Mucosa of descending colon (tissue), 3 donors: Measurements from ENCODE around the gene STING1. TPM values are rescaled to one million over a fixed set of nuclear protein-coding genes. Genes with fewer than 3 reads are reported as not detected.

Source experiments
- ATAC-seq: fragments of 200-7000 bp; cut with Tn5 transposase; one replicate; pipeline ENCODE4 v1.9.1; 2020; ENCODE audit warnings: mild to moderate bottlenecking, moderate library complexity
- DNase-seq, 3 donors: peaks; one replicate each; pipeline ENCODE4 v3.0.0-alpha.2; 2020
- H3K36me3 ChIP-seq: fragments of 200-600 bp; one replicate; pipeline ENCODE4 v1.8.0; 2021; ENCODE audit warnings: low read depth, mild to moderate bottlenecking
- H3K4me1 ChIP-seq: fragments of 200-600 bp; one replicate; pipeline ENCODE4 v1.8.0; 2021; ENCODE audit warnings: low read depth, mild to moderate bottlenecking
- H3K4me3 ChIP-seq: fragments of 200-600 bp; one replicate; pipeline ENCODE4 v1.8.0; 2021; ENCODE audit warnings: mild to moderate bottlenecking
- H3K9me3 ChIP-seq: fragments of 200-600 bp; one replicate; pipeline ENCODE4 v1.8.0; 2021; ENCODE audit warnings: mild to moderate bottlenecking
- intact Hi-C, 2 donors: fragments of 100-400 bp; cut with DNase I in 1 of 2; cut with micrococcal nuclease in 1 of 2; formaldehyde crosslinking; loops; one replicate each; pipeline versions ENCODE4 v1.11.0 to v1.11.1; 2022; cut with DNase I, micrococcal nuclease
- total RNA-seq, 3 donors: library from RNA; stranded (reverse); fragmentation: NEBNext Ultra II Directional in 2 of 3; extraction: Animal tissue kit (Norgen Biotek cat#: 25700) in 2 of 3; gene quantifications; one replicate each; pipeline versions ENCODE4 v1.2.1 to v1.2.4, GENCODE V29; 2021 to 2023
- TF ChIP-seq, protein P1 (sequence below): fragments of 200-600 bp; IDR thresholded peaks from one replicate; pipeline ENCODE4 v1.8.0; 2022; ENCODE audit warnings: antibody characterized with exemption, mild to moderate bottlenecking
- donor health status: DM: no; HTN: no; CAD: no; lungs with moderate emphysema.
- donor health status: DM: no; HTN: no; CAD: no.
- donor health status: DM: no; HTN: yes; CAD: no.

STING1 gene
- total RNA-seq, 3 donors from 2014 or later, result 27.0 to 63.3 (median 31.1) TPM

DNA sequence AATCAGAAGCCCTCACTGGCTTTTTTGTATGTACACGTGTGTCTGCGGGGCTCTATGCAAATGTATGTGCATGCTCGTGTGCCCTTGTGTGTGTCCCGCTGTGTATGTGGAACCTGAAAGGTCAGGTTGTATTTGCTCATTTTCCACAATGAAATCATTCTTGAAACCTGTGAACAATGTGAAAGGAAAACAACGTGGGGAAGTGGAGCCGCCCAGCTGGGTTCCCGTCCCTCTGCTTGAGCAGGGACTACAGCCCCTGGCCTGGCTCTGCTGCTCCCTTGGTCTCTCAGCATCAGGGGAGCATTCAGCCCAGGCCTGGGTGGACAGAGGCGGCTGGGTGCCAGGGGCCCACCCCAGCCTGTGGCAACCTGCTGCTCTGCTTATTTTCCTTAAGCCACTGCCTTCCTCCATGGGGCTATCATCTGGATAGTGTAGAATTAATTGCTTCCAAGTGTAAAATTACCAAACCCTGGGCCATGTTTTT is 23.1 kb downstream of the STING1 start:
- Histone ChIP-seq H3K9me3 (no peaks in the 10 kb centered on the region), H3K4me1 (peaks cover 9% of the 10 kb centered on the region), H3K4me3 (no peak overlapping the region), H3K36me3 (no peaks in the 10 kb centered on the region)
- intact Hi-C loops, result no loop called here
- TF ChIP-seq, protein P1, sequence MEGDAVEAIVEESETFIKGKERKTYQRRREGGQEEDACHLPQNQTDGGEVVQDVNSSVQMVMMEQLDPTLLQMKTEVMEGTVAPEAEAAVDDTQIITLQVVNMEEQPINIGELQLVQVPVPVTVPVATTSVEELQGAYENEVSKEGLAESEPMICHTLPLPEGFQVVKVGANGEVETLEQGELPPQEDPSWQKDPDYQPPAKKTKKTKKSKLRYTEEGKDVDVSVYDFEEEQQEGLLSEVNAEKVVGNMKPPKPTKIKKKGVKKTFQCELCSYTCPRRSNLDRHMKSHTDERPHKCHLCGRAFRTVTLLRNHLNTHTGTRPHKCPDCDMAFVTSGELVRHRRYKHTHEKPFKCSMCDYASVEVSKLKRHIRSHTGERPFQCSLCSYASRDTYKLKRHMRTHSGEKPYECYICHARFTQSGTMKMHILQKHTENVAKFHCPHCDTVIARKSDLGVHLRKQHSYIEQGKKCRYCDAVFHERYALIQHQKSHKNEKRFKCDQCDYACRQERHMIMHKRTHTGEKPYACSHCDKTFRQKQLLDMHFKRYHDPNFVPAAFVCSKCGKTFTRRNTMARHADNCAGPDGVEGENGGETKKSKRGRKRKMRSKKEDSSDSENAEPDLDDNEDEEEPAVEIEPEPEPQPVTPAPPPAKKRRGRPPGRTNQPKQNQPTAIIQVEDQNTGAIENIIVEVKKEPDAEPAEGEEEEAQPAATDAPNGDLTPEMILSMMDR, result no peak
- ATAC-seq, result peak; percentile 67
- peak; percentile 24 to 61 (median 55) for DNase-seq

DNA sequence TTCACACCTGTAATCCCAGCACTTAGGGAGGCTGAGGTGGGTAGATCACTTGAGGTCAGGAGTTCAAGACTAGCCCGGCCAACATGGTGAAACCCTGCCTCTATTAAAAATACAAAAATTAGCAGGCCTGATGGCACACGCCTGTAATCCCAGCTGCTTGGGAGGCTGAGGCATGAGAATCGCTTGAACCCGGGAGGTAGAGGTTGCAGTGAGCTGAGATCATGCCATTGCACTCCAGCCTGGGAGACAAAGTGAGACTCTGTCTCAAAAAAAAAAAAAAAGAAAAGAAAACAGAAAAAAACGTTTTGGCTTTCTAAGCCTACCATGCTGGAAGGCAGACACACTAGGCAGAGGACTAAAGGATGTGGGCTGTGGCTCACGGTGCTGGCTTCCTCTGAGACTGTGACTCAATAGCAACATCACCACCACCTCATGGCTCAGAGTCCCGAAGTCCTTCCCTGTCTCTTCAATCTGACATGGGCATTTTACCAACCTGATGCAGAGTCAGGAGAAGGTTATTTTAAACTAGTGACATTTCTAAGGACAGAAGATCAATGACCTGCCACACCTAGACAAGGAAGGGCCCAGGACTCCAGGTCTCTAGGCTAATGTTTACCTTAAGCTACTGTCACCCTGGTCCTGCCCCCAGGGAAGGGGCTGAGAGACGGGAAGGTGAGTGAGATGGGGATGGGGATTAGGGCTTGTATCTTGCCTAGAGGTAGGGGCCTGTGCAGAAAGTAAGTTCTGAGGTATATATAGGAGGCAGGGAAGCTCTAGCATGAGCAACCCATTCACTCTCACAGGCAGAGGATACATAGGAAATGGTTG is 23.8 kb downstream of the STING1 start:
- H3K9me3 ChIP-seq, result no peaks in the 10 kb centered on the region
- DNase-seq, result peak in 2 of 3 donors; percentile 58 to 77
- intact Hi-C loops, result no loop called here
- peak; percentile 83 for ATAC-seq
- TF ChIP-seq, protein P1, result no peak
- H3K36me3 ChIP-seq, result no peaks in the 10 kb centered on the region
- H3K4me1 ChIP-seq, result peaks cover 9% of the 10 kb centered on the region
- no peak overlapping the region for H3K4me3 ChIP-seq

DNA sequence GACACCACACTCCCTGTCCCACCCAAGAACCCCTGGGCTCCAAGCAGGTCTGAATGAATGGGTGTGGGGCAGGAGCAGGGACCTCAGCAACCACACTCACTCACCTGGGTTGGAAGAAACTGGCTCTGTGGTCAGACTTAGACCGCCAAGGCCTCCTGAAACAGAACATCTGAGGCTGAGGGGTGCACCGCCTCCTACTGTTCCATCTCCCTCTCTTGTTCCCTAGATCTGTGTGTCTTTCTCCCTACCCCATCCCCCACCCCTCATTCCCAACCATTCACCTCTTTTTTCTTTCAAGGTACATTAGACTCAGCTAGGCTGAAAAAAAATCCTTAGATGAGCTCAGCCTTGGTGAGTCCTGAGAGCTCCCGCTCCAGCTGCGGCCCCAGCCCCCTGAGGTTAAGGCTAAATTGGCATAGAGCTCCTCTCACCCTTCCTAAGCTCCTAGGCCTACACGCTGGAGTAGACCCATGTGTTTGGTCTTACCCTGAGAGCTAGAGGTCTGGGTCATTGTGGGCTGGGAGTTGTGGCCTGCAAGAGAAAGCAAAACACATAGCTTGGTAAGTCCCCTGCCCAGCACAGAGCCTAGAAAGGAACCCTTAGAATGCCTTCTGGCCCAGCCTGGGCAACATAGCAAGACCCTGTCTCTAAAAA is 24.8 kb downstream of the STING1 start:
- ATAC-seq (no peak), DNase-seq (peak in 1 of 3 donors; percentile 33)
- Histone ChIP-seq H3K36me3 (no peaks in the 10 kb centered on the region), H3K4me3 (no peak overlapping the region), H3K9me3 (no peaks in the 10 kb centered on the region), H3K4me1 (peaks cover 9% of the 10 kb centered on the region)
- intact Hi-C loops, result no loop called here
- TF ChIP-seq, protein P1, result no peak

DNA sequence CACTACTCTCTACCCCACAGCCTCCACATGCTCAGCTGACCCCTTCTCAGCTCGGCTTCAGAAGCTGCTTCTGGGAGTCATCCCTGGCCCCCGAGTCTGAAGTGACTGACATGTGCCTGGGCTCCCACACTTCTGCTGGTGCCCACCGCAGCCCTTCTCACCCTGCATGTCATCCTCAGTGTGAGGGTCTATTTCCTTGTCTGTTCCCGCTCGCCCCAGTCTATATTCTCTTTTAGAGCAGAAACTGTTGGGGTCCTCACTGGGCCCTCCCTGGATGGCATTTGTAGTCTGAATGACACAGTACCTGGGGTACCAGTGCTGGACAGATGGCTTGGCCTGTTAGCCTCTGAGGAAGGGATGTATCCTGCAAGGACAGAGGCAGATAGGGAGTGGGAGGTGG is 25.3 kb downstream of the STING1 start:
- H3K4me3 ChIP-seq, result no peak overlapping the region

DNA sequence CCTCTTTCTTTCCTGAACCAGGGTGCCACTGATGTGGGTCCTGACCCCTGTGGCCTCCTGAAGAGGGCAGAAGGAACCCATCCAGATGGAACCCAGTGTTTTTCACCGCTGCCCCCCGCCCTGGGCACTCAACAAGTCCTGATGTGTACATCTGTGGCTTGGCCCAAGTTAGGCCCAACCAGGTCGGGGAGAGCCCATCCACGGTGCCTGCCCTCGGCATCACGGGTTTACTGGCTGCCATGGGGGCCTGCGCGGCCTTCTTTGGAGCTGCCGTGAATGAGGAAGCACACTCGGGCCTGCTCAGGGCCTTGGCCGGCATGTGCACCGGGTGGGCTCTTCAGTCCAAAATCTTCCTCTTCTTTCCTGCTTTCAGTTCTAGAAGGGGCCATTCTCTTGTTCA is 25.8 kb downstream of the STING1 start:
- intact Hi-C loops, result no loop called here
- no peaks in the 10 kb centered on the region for H3K9me3 ChIP-seq
- DNase-seq (no peak), ATAC-seq (no peak)
- no peak overlapping the region for H3K4me3 ChIP-seq
- no peaks in the 10 kb centered on the region for H3K36me3 ChIP-seq
- peaks cover 9% of the 10 kb centered on the region for H3K4me1 ChIP-seq
- TF ChIP-seq, protein P1, result no peak

More for the DNA sequence above, 25.3 kb downstream of the STING1 start:
- TF ChIP-seq, protein P1, result no peak
- no peaks in the 10 kb centered on the region for H3K36me3 ChIP-seq
- DNase-seq (no peak), ATAC-seq (no peak)
- intact Hi-C loops, result no loop called here
- no peaks in the 10 kb centered on the region for H3K9me3 ChIP-seq
- H3K4me1 ChIP-seq, result peaks cover 9% of the 10 kb centered on the region
